Upper lobe of left lung (tissue), 4 donors: ENCODE measurements around the gene CHST9.

Experiments used
- EP300 ChIP-seq, 4 donors: sonication (generic); formaldehyde crosslinking; IDR thresholded peaks; one replicate each; pipeline ENCODE4 v1.5.1; 2017; ENCODE audit warnings: antibody characterized with exemption in 4 of 4, control low read depth in 2 of 4
- TF ChIP-seq, protein P1 (sequence below), 6 experiments: fragments of 450-650 bp in 4 of 6; fragments of 200-600 bp in 2 of 6; sonication (generic) in 2 of 6; IDR thresholded peaks; one replicate each; pipeline ENCODE4 v1.5.1; 2016 to 2019; ENCODE audit warnings: antibody characterized with exemption in 6 of 6

DNA sequence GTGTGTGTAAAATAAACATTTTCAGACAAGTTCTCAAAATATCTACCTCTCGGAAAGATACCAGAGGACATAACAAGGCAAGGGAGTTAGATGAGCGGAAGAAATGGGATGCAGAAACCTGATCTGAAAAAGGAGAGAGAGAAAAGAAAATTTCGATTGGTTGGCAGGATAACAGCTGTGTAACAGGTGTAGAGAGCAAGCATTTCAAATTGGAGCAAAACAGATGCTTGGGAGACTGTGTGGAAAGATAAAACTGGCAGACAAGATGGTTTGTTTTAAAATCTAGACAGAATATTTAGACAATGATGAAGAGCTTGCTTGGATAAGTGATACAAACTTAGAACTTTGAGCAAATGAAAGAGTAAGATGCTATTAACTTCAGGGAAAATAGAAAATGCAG lies 20.2 kb downstream of the CHST9 start:
- TF ChIP-seq, protein P1, sequence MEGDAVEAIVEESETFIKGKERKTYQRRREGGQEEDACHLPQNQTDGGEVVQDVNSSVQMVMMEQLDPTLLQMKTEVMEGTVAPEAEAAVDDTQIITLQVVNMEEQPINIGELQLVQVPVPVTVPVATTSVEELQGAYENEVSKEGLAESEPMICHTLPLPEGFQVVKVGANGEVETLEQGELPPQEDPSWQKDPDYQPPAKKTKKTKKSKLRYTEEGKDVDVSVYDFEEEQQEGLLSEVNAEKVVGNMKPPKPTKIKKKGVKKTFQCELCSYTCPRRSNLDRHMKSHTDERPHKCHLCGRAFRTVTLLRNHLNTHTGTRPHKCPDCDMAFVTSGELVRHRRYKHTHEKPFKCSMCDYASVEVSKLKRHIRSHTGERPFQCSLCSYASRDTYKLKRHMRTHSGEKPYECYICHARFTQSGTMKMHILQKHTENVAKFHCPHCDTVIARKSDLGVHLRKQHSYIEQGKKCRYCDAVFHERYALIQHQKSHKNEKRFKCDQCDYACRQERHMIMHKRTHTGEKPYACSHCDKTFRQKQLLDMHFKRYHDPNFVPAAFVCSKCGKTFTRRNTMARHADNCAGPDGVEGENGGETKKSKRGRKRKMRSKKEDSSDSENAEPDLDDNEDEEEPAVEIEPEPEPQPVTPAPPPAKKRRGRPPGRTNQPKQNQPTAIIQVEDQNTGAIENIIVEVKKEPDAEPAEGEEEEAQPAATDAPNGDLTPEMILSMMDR (IDR thresholded peaks at IDR 0.05): no peak
- no peak for TF ChIP-seq EP300 (IDR thresholded peaks at IDR 0.05)
